Parathyroid adenoma (tissue), 2 donors: ENCODE results near the gene MGAT4B.
"Not testable (repeated sequence)": the region's sequence is repeated elsewhere in the genome, so short reads cannot be mapped to it uniquely, and the experiment has no call there.

Experiments used
- H2AFZ ChIP-seq: fragments of 300-600 bp; sonication (generic); one replicate; pipeline ENCODE4 v1.7.0; 2017; ENCODE audit warnings: antibody characterized with exemption, mild to moderate bottlenecking
- H3K27ac ChIP-seq: fragments of 300-600 bp; sonication (generic); one replicate; pipeline ENCODE4 v1.7.0; 2017
- H3K27me3 ChIP-seq: fragments of 300-600 bp; sonication (generic); one replicate; pipeline ENCODE4 v1.7.0; 2017; ENCODE audit warnings: low read length; ENCODE audit not compliant: control insufficient read depth, insufficient read depth
- H3K36me3 ChIP-seq: fragments of 300-600 bp; sonication (generic); one replicate; pipeline ENCODE4 v1.7.0; 2017; ENCODE audit warnings: low read length; ENCODE audit not compliant: control insufficient read depth, insufficient read depth
- H3K4me1 ChIP-seq: fragments of 300-600 bp; sonication (generic); one replicate; pipeline ENCODE4 v1.7.0; 2017; ENCODE audit warnings: control low read depth
- H3K4me2 ChIP-seq: fragments of 300-600 bp; sonication (generic); one replicate; pipeline ENCODE4 v1.7.0; 2017; ENCODE audit warnings: low read length
- H3K4me3 ChIP-seq: fragments of 300-600 bp; sonication (generic); one replicate; pipeline ENCODE4 v1.7.0; 2017; ENCODE audit warnings: low read depth, low read length
- H3K79me2 ChIP-seq: fragments of 300-600 bp; sonication (generic); one replicate; pipeline ENCODE4 v1.7.0; 2017; ENCODE audit warnings: control low read depth
- H3K9ac ChIP-seq: fragments of 300-600 bp; sonication (generic); one replicate; pipeline ENCODE4 v1.7.0; 2017; ENCODE audit warnings: mild to moderate bottlenecking
- H3K9me3 ChIP-seq: fragments of 300-600 bp; sonication (generic); one replicate; pipeline ENCODE4 v1.7.0; 2017; ENCODE audit warnings: low read length; ENCODE audit not compliant: control insufficient read depth
- CTCF ChIP-seq: fragments of 300-600 bp; sonication (generic); IDR thresholded peaks from one replicate; pipeline ENCODE4 v1.7.0; 2017; ENCODE audit warnings: antibody characterized with exemption, mild to moderate bottlenecking
- donor health status: primary hyperparathyroidism.

The MGAT4B gene

GRCh38 chr5:179836225-179837019, 29.8 kb upstream of the MGAT4B start:
- H3K9me3 ChIP-seq = no peaks in the 10 kb centered on the region
- H3K4me1 ChIP-seq = no peaks in the 10 kb centered on the region
- H3K27ac ChIP-seq = no peak overlapping the region
- no peak overlapping the region for H3K4me3 ChIP-seq
- no peak for TF ChIP-seq CTCF
- H3K79me2 ChIP-seq = peaks cover 2% of the 10 kb centered on the region
- no peak overlapping the region for H3K9ac ChIP-seq
- H3K36me3 ChIP-seq = no peaks in the 10 kb centered on the region
- no peak overlapping the region for H3K4me2 ChIP-seq
- no peak overlapping the region for H2AFZ ChIP-seq
- no peaks in the 10 kb centered on the region for H3K27me3 ChIP-seq

- H3K4me2 ChIP-seq, H3K79me2 ChIP-seq, H3K27ac ChIP-seq, H3K36me3 ChIP-seq, H2AFZ ChIP-seq, H3K4me1 ChIP-seq, H3K4me3 ChIP-seq, H3K9me3 ChIP-seq, H3K27me3 ChIP-seq, H3K9ac ChIP-seq: not testable (repeated sequence)
These were observed 28.2 kb upstream of the MGAT4B start for GRCh38 chr5:179834871-179835270.

- Histone ChIP-seq H3K9ac (no peak overlapping the region), H3K9me3 (no peaks in the 10 kb centered on the region), H3K36me3 (no peaks in the 10 kb centered on the region), H3K4me2 (no peak overlapping the region), H2AFZ (no peak overlapping the region), H3K27me3 (no peaks in the 10 kb centered on the region), H3K4me3 (no peak overlapping the region), H3K4me1 (no peaks in the 10 kb centered on the region), H3K27ac (no peak overlapping the region), H3K79me2 (peaks cover 12% of the 10 kb centered on the region)
- TF ChIP-seq CTCF = no peak
These were observed 27.5 kb upstream of the MGAT4B start for GRCh38 chr5:179834120-179834519.

GRCh38 chr5:179833709-179834070, 27.0 kb upstream of the MGAT4B start:
- H3K36me3 ChIP-seq = no peaks in the 10 kb centered on the region

More at GRCh38 chr5:179833709-179834070, 27.0 kb upstream of the MGAT4B start:
- H3K79me2 ChIP-seq = peaks cover 12% of the 10 kb centered on the region
- no peak overlapping the region for H3K27ac ChIP-seq
- H3K9ac ChIP-seq = no peak overlapping the region
- no peak overlapping the region for H2AFZ ChIP-seq
- no peak for TF ChIP-seq CTCF
- H3K4me1 ChIP-seq = no peaks in the 10 kb centered on the region
- H3K9me3 ChIP-seq = no peaks in the 10 kb centered on the region
- no peak overlapping the region for H3K4me2 ChIP-seq
- H3K4me3 ChIP-seq = no peak overlapping the region
- no peaks in the 10 kb centered on the region for H3K27me3 ChIP-seq
